MM.1S (cell line): ENCODE data around the gene NUP210.

Experiments used
- EZH2 ChIP-seq: fragments of 300-600 bp; sonication (generic); optimal IDR thresholded peaks from 2 replicates; pipeline ENCODE3; 2017; ENCODE audit warnings: low read depth, mild to moderate bottlenecking, antibody characterized with exemption, low read length, mixed read lengths
- EZH2phosphoT487 ChIP-seq: fragments of 300-600 bp; sonication (generic); IDR thresholded peaks from 2 replicates; pipeline ENCODE4 v1.6.1; 2018; ENCODE audit warnings: antibody characterized with exemption, low read length
- TF ChIP-seq, protein P1 (sequence below): fragments of 300-600 bp; sonication (generic); IDR thresholded peaks from 2 replicates; pipeline ENCODE4 v1.5.1; 2016; ENCODE audit warnings: antibody characterized with exemption, low read length, mixed read lengths

DNA sequence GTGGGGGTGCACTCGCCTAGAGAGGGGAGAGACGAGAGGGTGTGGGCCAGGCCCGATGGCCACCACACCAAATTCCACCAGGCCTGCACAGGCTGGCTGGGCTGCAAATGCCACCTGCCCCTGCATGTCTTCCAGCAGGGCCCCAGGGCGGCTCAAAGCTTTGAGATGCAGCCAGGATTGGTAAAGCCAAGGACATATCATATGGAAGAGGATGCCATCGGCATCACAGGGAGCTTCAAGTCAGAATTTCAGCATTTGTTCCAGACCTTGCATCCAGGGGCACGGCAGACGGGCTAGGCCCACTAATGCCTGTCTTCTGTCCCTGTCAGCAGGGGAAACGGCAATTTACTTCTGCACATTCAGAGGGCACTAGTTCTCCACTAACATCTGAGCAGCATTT is 97.8 kb downstream of the NUP210 start:
- TF ChIP-seq, protein P1, sequence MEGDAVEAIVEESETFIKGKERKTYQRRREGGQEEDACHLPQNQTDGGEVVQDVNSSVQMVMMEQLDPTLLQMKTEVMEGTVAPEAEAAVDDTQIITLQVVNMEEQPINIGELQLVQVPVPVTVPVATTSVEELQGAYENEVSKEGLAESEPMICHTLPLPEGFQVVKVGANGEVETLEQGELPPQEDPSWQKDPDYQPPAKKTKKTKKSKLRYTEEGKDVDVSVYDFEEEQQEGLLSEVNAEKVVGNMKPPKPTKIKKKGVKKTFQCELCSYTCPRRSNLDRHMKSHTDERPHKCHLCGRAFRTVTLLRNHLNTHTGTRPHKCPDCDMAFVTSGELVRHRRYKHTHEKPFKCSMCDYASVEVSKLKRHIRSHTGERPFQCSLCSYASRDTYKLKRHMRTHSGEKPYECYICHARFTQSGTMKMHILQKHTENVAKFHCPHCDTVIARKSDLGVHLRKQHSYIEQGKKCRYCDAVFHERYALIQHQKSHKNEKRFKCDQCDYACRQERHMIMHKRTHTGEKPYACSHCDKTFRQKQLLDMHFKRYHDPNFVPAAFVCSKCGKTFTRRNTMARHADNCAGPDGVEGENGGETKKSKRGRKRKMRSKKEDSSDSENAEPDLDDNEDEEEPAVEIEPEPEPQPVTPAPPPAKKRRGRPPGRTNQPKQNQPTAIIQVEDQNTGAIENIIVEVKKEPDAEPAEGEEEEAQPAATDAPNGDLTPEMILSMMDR, result no peak
- TF ChIP-seq EZH2, result no peak
- no peak for TF ChIP-seq EZH2phosphoT487
